NCI-H2107 (cell line): ENCODE data around the gene KIF25.

ENCODE experiments used
- DNase-seq: peaks from one replicate; lab custom pipeline; 2025; lab: John Stamatoyannopoulos, UW

KIF25 gene

DNA sequence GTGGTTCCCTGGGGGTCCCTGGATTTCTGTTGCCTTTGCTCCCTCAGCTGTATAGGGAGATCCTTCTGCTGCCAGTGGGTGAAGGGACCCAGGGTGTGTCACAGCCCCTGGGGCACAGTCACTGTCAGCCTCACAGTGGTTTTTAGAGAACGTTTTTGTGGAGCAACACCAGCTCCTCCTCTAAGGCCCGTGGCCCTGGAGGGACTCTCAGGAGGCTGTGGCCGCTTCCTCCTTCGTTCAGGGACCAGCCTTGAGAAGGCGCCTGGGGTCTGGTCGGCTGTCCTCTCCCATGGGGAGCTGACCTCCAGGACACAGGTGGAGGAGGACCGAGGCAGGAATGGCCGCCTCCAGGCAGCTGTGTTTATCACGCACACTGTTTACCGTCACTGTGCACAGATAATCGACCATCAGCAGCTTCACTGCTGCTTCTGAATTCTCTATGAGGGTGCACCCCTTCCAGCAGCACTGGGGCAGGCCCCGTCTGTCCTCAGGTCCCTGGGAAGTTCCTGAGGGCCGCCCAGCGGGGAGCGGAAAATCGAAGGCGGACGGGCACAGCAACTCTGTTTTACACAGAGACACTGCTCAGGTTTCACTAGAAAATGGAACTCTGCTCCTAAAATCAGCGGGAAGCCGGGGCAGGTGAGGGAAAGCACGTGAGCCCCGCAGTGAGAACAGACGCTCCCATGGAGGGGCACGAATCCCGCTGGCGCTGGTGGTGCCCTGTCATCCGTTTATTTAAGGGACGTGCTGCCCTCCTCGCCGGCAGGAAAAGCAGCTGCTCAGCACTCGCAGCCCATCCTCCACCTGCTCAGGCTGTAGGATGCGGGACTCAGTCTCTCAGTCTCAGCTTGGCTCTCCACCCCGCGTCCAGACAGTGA lies 92.0 kb downstream of the KIF25 start:
- peak; percentile 94 for DNase-seq

DNA sequence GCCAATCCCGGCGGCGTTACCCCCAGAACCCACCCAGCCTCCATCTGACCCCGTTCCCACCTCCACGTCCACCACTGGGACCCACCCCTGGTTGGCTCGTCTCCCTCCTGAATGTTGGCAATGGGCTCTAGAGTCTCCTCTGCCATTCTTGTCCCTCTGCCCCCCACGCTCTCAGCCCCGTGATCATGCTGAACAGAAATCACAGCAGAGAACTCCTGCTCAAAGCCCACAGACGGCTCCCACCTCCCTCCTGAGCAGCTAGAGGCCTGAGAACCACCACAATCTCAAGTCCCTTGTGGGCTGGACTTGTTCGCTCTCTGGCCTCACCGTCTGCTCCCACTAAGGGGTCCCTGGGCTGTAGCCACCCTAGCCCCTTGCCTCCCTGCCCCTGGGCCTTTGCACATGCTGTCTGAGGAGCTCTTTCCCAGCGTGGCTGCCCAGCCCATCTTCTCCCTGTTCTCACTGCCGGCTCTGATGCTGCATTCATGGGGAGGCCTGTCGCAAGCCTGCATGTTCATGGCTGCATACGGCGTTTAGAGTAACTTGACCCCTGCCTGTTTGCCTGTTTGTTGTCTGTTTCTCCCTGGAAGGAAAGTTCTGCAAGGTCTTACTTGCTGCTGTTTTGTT lies 92.7 kb downstream of the KIF25 start:
- DNase-seq, result no peak

DNA sequence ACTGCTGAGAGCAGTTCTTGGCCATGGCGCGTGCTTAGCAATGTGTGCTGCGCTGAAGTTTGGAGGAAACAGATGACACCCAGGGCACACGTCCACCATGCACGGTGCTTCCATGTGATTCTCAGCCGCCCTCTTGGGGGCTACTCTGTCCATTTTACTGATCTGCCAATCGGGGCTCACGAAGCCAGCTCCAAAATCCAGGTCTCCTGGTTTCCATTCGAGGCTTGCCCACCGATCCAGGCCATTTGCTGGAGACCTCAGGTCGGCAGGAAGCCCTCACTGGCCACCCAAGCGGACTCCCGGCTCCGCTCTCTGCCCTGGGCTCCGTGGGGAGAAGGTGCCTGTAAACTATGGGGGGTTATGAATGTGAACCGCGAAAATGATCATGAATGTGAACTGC lies 93.2 kb downstream of the KIF25 start:
- DNase-seq, result no peak

- no peak for DNase-seq
These were observed 94.2 kb downstream of the KIF25 start for GRCh38 chr6:168091381-168092264.

- no peak for DNase-seq
These were observed 95.1 kb downstream of the KIF25 start for GRCh38 chr6:168092541-168092940.

GRCh38 chr6:168093071-168093505 lies 95.6 kb downstream of the KIF25 start:
- no peak for DNase-seq

DNA sequence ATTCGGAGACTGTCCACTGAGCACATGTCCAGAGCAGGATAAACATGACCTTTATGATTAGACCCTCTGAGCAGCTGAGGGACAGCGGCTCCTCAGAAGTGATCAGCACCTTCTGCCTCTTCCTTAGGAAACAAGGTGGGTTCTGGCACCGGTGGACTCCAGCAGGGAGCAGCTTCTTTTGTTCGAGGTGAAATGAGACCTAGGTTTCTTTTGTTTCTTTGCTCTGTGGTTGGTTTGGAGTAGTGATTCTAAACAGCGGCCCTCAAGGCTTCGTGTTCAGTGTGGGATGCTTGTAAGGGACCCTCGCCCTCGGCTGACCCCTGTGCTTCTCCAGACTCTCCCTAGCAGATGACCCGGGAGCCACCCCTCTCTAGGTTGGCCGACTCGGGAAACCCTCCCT lies 96.2 kb downstream of the KIF25 start:
- no peak for DNase-seq
